ENCODE measurements around the gene GNB1L.

GRCh38 chr22:19874307-19875060 is 19.8 kb upstream of the GNB1L start:
- TF ChIP-seq POLR2A (IDR thresholded peaks at IDR 0.05) = no peak
- no peak for TF ChIP-seq CTCF (IDR thresholded peaks at IDR 0.05)
